Common myeloid progenitor, CD34-positive (primary cell): Measurements from ENCODE around the gene ACTN3.
"Not testable (repeated sequence)": the region's sequence is repeated elsewhere in the genome, so short reads cannot be mapped to it uniquely, and the experiment has no call there.

ENCODE experiments used
- CTCF ChIA-PET: fragments of 350-600 bp; sonication (Branson Sonifier 250); formaldehyde crosslinking; loops from one replicate; lab custom pipeline; 2021; ENCODE audit warnings: antibody characterized with exemption; lab: Charles Lee
- POLR2A ChIA-PET: fragments of 350-600 bp; sonication (Branson Sonifier 250); formaldehyde crosslinking; loops from one replicate; lab custom pipeline; 2021; ENCODE audit warnings: antibody characterized with exemption; lab: Charles Lee
- DNase-seq, 3 donors: peaks; one replicate each; pipeline versions ENCODE4 v3.0.0 to v3.0.0-alpha.2; 2013
- H3K27ac ChIP-seq, 2 experiments: 1 replicate in 1 of 2; 2 replicates in 1 of 2; pipeline ENCODE4 v1.7.0; 2013; ENCODE audit warnings: inconsistent platforms in 2 of 2, low read length in 2 of 2, mild to moderate bottlenecking in 2 of 2, low read depth in 1 of 2, moderate library complexity in 1 of 2; ENCODE audit not compliant: severe bottlenecking in 2 of 2, insufficient read depth in 1 of 2, poor library complexity in 1 of 2
- H3K27me3 ChIP-seq, 5 experiments: replicated peaks in 2 of 5; 1 replicate in 3 of 5; 2 replicates in 2 of 5; pipeline versions ENCODE4 v1.6.1 to v1.7.0; 2013; ENCODE audit warnings: low read length in 4 of 5, mild to moderate bottlenecking in 2 of 5, moderate library complexity in 2 of 5, inconsistent platforms in 1 of 5; ENCODE audit not compliant: insufficient read depth in 5 of 5, control insufficient read depth in 4 of 5
- H3K36me3 ChIP-seq, 4 experiments: 1 replicate in 2 of 4; 2 replicates in 2 of 4; pipeline versions ENCODE4 v1.6.1 to v1.7.0; 2013; ENCODE audit warnings: low read length in 3 of 4, control low read depth in 1 of 4, mild to moderate bottlenecking in 1 of 4; ENCODE audit not compliant: control insufficient read depth in 4 of 4, insufficient read depth in 4 of 4
- H3K4me1 ChIP-seq, 4 experiments: 1 replicate in 3 of 4; 2 replicates in 1 of 4; pipeline versions ENCODE4 v1.6.1 to v1.7.1; 2013; ENCODE audit warnings: low read length in 3 of 4, mild to moderate bottlenecking in 3 of 4, control low read depth in 1 of 4, inconsistent platforms in 1 of 4, moderate library complexity in 1 of 4; ENCODE audit not compliant: control insufficient read depth in 4 of 4, insufficient read depth in 4 of 4; ENCODE audit errors: control extremely low read depth in 1 of 4
- H3K4me3 ChIP-seq, 7 experiments: 1 replicate in 4 of 7; 2 replicates in 3 of 7; pipeline versions ENCODE4 v1.5.1 to v1.7.0; 2013; ENCODE audit warnings: mild to moderate bottlenecking in 7 of 7, low read length in 6 of 7, moderate library complexity in 6 of 7, inconsistent platforms in 2 of 7, low read depth in 2 of 7, control low read depth in 1 of 7; ENCODE audit not compliant: insufficient read depth in 4 of 7, control insufficient read depth in 1 of 7; ENCODE audit errors: extremely low read depth in 1 of 7
- H3K9me3 ChIP-seq, 5 experiments: 1 replicate in 4 of 5; 2 replicates in 1 of 5; pipeline versions ENCODE4 v1.6.1 to v1.7.1; 2013; ENCODE audit warnings: low read length in 4 of 5, mild to moderate bottlenecking in 2 of 5, inconsistent platforms in 1 of 5, low read depth in 1 of 5, moderate library complexity in 1 of 5; ENCODE audit not compliant: control insufficient read depth in 4 of 5, insufficient read depth in 2 of 5; ENCODE audit errors: control extremely low read depth in 1 of 5
- WGBS: methylation state at CpG from one replicate; pipeline ENCODE4 v1.1.5; 2013; ENCODE audit not compliant: insufficient coverage; 5-methylcytosine and 5-hydroxymethylcytosine counted together

The ACTN3 gene

DNA sequence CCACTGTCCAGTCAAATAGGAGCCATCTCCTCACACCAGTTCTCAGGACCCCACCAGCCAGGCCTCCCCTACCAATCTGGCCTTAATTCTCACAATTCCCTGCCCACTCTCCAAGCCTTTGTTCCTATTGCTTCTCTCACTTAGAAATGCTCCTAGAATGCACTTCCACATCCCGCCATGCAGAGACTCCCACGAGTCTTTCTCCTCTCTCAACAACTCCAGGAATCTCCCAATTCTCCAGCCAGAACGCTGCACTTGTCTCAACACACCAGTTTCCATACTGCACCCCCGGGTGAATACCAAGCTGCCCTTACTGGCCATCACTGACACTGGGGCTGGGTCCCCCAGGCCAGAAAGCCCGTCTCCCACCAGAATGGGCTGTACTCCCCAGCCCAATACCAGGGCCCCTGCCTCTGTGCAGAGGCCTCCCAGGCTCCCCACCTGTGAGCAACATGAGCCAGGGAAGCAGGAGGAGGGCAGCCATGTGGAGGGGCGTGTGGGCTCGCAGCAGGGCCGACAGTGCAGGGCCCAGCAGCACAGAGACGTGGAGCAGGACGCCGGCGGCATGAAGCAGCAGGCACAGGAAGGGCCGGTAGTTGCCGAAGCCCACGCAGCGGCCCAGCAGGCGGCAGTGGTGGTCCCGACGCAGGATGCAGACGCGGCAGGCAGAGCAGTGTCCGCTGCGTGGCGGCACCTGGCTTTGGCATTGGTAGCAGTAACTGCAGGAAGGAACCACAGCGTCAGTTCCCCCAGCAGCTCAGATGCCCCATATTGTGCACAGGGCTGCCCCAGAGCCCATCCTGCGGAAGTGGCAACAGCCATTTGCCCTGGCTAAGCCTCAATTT is 3.2 kb upstream of the ACTN3 start:
- CTCF ChIA-PET: interaction anchor here (1.0 to 3.1 kb wide), 8 partner anchors 10 to 137 kb away, joined by 3 to 8 read pairs (median 4); partner anchors contain the start of gene RBM4B
- peak overlapping the region; percentile 40 to 77 for H3K27ac ChIP-seq
- H3K4me3 ChIP-seq: peak overlapping the region in 6 of 7 experiments; percentile 30 to 88 (median 58)
- peaks cover 0 to 3% (median 0%) of the 10 kb centered on the region in 5 experiments for H3K27me3 ChIP-seq
- WGBS: 20% methylated on average over 26 of the region's 26 CpGs
- DNase-seq: peak; percentile 89 to 94 (median 92)
- H3K36me3 ChIP-seq: peaks cover 9 to 40% (median 27%) of the 10 kb centered on the region in 4 experiments
- peaks cover 13 to 40% (median 31%) of the 10 kb centered on the region in 4 experiments for H3K4me1 ChIP-seq
- POLR2A ChIA-PET: interaction anchor here (0.5 to 1.5 kb wide), 2 partner anchors 96 to 135 kb away, joined by 3 to 7 read pairs; partner anchors contain the start of gene RBM4B
- H3K9me3 ChIP-seq: no peaks in the 10 kb centered on the region

- WGBS: 80% methylated on average over 14 of the region's 14 CpGs
Observed at GRCh38 chr11:66544952-66545351, 1.8 kb upstream of the ACTN3 start.

DNA sequence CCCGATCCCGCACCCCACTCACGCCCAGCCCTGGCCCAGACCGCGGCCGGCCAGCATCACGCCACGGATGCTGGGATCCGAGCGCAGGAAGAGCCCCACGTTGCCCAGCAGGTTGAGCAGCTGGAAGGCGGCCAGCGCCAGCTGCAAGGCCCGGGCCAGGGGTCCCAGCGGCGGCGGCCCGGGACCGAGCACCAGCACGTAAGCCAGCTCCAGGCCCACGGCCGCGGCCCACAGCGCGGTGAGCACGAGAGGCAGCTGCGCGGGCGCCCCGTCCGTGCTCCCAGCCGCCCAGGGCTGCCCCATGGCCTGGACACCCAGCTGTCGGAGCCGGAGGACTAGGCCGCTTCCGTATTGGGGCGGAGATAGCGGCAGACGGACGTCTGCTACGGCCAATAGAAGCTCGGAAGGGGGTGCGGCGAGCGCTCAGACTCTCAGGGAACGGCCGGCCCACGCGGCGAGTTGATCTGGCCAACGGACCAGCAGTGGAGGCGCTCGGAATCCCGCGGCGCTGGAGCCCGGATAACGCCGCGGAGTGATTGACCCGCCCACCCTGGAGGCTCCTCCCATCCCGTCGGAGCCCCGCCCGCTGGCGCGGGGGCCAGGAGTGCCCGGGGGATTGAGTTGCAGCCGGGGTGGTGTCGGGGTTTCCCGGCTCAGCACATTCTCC is 869 bp upstream of the ACTN3 start, which contains the start of gene ZDHHC24:
Gene ZDHHC24 (minus strand): TSS at position 348 of the 667 bp plus-strand sequence. CDS start 45 bp downstream, at position 303.
- Histone ChIP-seq H3K4me1 (peaks cover 13 to 40% (median 31%) of the 10 kb centered on the region in 4 experiments), H3K36me3 (peaks cover under 1 to 21% (median 17%) of the 10 kb centered on the region in 4 experiments), H3K9me3 (no peaks in the 10 kb centered on the region), H3K4me3 (peak within 1 kb of the TSS; percentile 51 to 92 (median 78)), H3K27me3 (peaks cover 0 to 9% (median 0%) of the 10 kb centered on the region in 5 experiments), H3K27ac (peak within 1 kb of the TSS; percentile 54 to 88)
- peak; percentile 91 to 95 (median 95) for DNase-seq
- ChIA-PET POLR2A (interaction anchor here (1.0 to 1.9 kb wide), 5 partner anchors 66 to 132 kb away, joined by 3 to 11 read pairs (median 3); partner anchors contain the start of genes DPP3, RBM4 and RBM4B), CTCF (interaction anchor here (0.6 to 2.0 kb wide), 12 partner anchors 10 to 280 kb away, joined by 3 to 5 read pairs (median 4); partner anchors contain the start of genes CCDC87, CCS, CTSF and RBM4)
- 0% methylated on average over 68 of the region's 71 CpGs for WGBS

More at GRCh38 chr11:66544952-66545351, 1.8 kb upstream of the ACTN3 start:
- CTCF ChIA-PET: interaction anchor here (1.0 to 1.8 kb wide), 6 partner anchors 15 to 281 kb away, joined by 3 to 5 read pairs (median 4); partner anchors contain the start of genes CCDC87, CCS and RBM4
- not testable (repeated sequence) for DNase-seq, H3K27me3 ChIP-seq, H3K9me3 ChIP-seq
- POLR2A ChIA-PET: interaction anchor here (1.3 to 1.9 kb wide), 2 partner anchors 94 to 133 kb away, joined by 7 to 11 read pairs; partner anchors contain the start of genes RBM4 and RBM4B
- peak overlapping the region in 6 of 7 experiments; percentile 65 to 92 (median 79) for H3K4me3 ChIP-seq
- peak overlapping the region in 1 of 2 experiments; percentile 88 for H3K27ac ChIP-seq
- H3K4me1 ChIP-seq: peaks cover 13 to 40% (median 31%) of the 10 kb centered on the region in 4 experiments
- H3K36me3 ChIP-seq: peaks cover 2 to 25% (median 17%) of the 10 kb centered on the region in 4 experiments

DNA sequence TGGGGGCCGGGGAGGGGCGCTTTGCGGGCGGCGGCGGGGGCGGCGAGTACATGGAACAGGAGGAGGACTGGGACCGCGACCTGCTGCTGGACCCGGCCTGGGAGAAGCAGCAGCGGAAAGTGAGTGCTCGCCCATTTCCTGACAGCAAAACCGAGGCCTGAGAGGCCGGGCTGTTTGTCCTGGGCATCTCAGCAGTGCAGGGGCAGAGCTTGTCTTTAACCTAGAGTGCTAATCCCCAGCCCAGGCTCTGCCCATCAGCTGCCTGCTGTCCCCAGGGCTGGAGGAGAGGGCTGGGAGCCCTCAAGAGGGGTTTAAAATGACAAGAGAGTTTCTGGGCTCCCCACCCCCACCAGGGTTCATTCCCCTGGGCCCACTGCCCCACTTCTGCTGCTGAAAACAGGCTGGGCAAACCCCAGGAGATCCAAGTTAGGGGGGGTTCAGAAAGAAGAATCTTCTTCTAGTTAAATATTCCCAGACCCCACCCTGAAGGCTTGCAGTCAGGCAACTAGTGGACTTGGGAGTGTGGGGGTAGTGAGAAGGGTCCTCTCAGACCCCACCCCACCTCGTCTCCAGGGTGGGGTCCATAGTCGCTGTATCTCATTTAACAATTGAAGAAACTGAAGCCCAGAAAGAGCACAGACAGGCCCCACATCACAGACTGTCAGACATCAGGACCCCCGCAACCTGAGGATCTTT is 411 bp downstream of the ACTN3 start:
- POLR2A ChIA-PET: interaction anchor here (1.5 kb wide), 1 partner anchor 70 kb away, joined by 3 read pairs; no protein-coding TSS in a partner anchor

DNA sequence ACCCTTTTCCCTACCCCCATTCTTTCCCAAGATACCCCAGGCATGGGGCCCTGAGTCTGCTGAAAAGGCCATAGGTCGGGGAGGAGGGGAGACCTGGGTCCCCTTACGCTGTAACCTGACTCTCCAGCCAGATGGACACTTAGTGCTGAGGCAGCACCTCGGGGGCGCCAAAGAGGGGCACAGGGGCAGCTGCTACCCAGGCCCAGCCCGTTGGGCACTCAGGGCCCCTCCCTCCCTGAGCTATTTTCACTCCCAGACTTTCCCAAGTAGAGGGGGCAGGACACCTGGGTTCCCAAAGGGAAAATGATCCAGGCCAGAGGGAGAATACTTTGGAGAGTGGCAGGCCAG is 933 bp downstream of the ACTN3 start:
- Histone ChIP-seq H3K9me3 (no peaks in the 10 kb centered on the region), H3K27me3 (peaks cover 0 to 9% (median 0%) of the 10 kb centered on the region in 5 experiments), H3K27ac (no peak overlapping the region), H3K4me3 (no peak overlapping the region), H3K36me3 (peaks cover 0 to 5% (median 4%) of the 10 kb centered on the region in 4 experiments), H3K4me1 (peaks cover 13 to 34% (median 29%) of the 10 kb centered on the region in 4 experiments)
- ChIA-PET CTCF (interaction anchor here (0.7 kb wide), 1 partner anchor 90 kb away, joined by 3 read pairs; no protein-coding TSS in a partner anchor), POLR2A (no interaction called here)
- 68% methylated on average over 3 of the region's 5 CpGs for WGBS
- DNase-seq: no peak

More for the DNA sequence above, 411 bp downstream of the ACTN3 start:
- Histone ChIP-seq H3K4me1 (peaks cover 13 to 40% (median 31%) of the 10 kb centered on the region in 4 experiments), H3K36me3 (peaks cover 0 to 11% (median 9%) of the 10 kb centered on the region in 4 experiments), H3K27ac (no peak overlapping the region), H3K27me3 (peaks cover 0 to 9% (median 0%) of the 10 kb centered on the region in 5 experiments), H3K9me3 (no peaks in the 10 kb centered on the region), H3K4me3 (peak overlapping the region in 1 of 7 experiments; percentile 88)
- CTCF ChIA-PET: interaction anchor here (0.7 to 2.0 kb wide), 2 partner anchors 22 to 90 kb away, joined by 3 to 5 read pairs; partner anchors contain the start of gene CTSF
- WGBS: 49% methylated on average over 16 of the region's 18 CpGs
- DNase-seq: no peak

- 82% methylated on average over 11 of the region's 11 CpGs for WGBS
- no peaks in the 10 kb centered on the region for H3K9me3 ChIP-seq
- H3K27ac ChIP-seq: no peak overlapping the region
- CTCF ChIA-PET: interaction anchor here (0.7 kb wide), 1 partner anchor 90 kb away, joined by 3 read pairs; no protein-coding TSS in a partner anchor
- H3K36me3 ChIP-seq: peaks cover 0 to 1% (median under 1%) of the 10 kb centered on the region in 4 experiments
- POLR2A ChIA-PET: no interaction called here
- DNase-seq: no peak
- peaks cover 13 to 30% (median 26%) of the 10 kb centered on the region in 4 experiments for H3K4me1 ChIP-seq
- H3K27me3 ChIP-seq: peaks cover 0 to 9% (median 0%) of the 10 kb centered on the region in 5 experiments
- H3K4me3 ChIP-seq: no peak overlapping the region
Observed at GRCh38 chr11:66548041-66548440, 1.3 kb downstream of the ACTN3 start.
